ENCODE data around the gene MLLT6. TPM values are rescaled to one million over a fixed set of nuclear protein-coding genes. Genes with fewer than 3 reads are reported as not detected.
A peak's percentile ranks its signal among the peaks of the same experiment; 100 is the strongest.

The MLLT6 gene
- total RNA-seq, 1 experiment from 2014 or later = 127 TPM

DNA sequence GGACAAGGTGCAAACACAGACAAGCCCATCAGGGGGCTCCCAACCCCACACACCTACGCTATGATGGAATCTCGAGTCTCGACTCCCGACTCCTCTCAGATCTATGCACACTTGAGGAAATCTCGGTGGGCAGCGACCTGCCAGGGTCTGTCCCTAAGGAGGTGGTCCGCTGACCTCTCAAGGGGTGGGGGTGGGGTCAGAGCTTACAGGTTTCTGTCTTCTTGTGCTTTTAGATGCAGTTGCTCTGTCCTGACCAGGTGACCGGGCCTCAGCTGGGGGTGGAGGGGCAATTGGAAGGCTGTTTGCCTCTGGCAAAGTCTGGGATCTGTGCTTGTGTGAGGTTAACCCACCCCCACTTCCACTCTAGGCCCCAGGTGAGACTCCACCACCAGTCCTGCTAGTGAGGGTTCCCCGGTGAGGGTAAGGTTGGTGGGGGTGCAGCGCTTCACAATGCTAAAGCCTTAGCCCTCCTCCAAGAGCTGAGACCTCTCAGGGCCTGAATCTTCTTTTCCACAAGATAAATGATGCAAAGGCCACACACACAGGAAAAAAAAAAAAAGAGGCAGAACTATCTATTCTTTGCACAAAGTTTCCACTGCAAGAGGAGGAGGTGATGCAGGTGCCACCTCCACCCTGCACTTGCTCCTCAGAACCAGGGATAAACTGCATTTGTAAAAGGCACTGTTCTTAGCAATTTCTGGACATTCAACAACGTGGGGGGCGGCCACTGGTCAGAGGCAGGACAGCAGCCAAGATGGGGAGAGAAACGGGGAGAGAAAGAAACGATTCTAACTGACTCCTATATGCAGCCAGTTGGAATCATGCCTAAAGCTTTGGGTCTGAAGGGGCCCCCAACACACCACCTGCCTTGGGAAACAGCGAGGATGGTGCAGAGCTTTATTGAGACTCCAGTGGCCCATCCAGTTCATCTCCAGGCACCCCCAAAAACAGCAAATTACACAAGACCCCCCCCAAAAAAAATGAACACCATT is 29.2 kb downstream of the MLLT6 start:
- Histone ChIP-seq H3K9me2 (ENCODE audit: insufficient read depth) (no peaks in the 10 kb centered on the region), H3K79me2 (ENCODE audit: low read depth) (peaks cover 21% of the 10 kb centered on the region), H2AFZ (no peak overlapping the region), H3K27me3 (ENCODE audit: insufficient read depth, low read depth) (no peaks in the 10 kb centered on the region), H3K4me3 (no peak overlapping the region), H4K20me1 (ENCODE audit: insufficient read depth) (peaks cover 23% of the 10 kb centered on the region; the same call in 1 of the 2 replicates), H3K27ac (no peak overlapping the region), H3K4me2 (no peak overlapping the region), H3K36me3 (ENCODE audit: low read depth) (peaks cover 9% of the 10 kb centered on the region; the same call in 1 of the 2 replicates), H3F3A (ENCODE audit: insufficient read depth, low read depth) (peaks cover 55% of the 10 kb centered on the region), H3K4me1 (replicated peaks; ENCODE audit: insufficient read depth) (peaks cover 11% of the 10 kb centered on the region), H3K9me3 (ENCODE audit: insufficient read depth, low read depth) (no peaks in the 10 kb centered on the region)
- DNase-seq = no peak
- ChIA-PET CTCF (interaction anchor here (0.6 to 1.4 kb wide), 5 partner anchors 10 to 1388 kb away, joined by 3 to 10 read pairs (median 8); no protein-coding TSS in a partner anchor), POLR2A (ENCODE audit: unreplicated experiment) (interaction anchor here (0.6 kb wide), 1 partner anchor 111 kb away, joined by 5 read pairs; no protein-coding TSS in a partner anchor)
- no peak for TF ChIP-seq EZH2 (IDR thresholded peaks at IDR 0.05; ENCODE audit: low read depth)
- TF ChIP-seq, protein P1, sequence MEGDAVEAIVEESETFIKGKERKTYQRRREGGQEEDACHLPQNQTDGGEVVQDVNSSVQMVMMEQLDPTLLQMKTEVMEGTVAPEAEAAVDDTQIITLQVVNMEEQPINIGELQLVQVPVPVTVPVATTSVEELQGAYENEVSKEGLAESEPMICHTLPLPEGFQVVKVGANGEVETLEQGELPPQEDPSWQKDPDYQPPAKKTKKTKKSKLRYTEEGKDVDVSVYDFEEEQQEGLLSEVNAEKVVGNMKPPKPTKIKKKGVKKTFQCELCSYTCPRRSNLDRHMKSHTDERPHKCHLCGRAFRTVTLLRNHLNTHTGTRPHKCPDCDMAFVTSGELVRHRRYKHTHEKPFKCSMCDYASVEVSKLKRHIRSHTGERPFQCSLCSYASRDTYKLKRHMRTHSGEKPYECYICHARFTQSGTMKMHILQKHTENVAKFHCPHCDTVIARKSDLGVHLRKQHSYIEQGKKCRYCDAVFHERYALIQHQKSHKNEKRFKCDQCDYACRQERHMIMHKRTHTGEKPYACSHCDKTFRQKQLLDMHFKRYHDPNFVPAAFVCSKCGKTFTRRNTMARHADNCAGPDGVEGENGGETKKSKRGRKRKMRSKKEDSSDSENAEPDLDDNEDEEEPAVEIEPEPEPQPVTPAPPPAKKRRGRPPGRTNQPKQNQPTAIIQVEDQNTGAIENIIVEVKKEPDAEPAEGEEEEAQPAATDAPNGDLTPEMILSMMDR (conservative IDR thresholded peaks at IDR 0.05) = peak; percentile 40; the same call in 1 of the 2 replicates
- no TSS peak for BruUV-seq (replicated peaks)
- intact Hi-C loops (cut with micrococcal nuclease; ENCODE audit: unreplicated experiment) = loop anchor here (1.0 kb wide), 1 partner anchor 57 kb away; no protein-coding TSS in a partner anchor

DNA sequence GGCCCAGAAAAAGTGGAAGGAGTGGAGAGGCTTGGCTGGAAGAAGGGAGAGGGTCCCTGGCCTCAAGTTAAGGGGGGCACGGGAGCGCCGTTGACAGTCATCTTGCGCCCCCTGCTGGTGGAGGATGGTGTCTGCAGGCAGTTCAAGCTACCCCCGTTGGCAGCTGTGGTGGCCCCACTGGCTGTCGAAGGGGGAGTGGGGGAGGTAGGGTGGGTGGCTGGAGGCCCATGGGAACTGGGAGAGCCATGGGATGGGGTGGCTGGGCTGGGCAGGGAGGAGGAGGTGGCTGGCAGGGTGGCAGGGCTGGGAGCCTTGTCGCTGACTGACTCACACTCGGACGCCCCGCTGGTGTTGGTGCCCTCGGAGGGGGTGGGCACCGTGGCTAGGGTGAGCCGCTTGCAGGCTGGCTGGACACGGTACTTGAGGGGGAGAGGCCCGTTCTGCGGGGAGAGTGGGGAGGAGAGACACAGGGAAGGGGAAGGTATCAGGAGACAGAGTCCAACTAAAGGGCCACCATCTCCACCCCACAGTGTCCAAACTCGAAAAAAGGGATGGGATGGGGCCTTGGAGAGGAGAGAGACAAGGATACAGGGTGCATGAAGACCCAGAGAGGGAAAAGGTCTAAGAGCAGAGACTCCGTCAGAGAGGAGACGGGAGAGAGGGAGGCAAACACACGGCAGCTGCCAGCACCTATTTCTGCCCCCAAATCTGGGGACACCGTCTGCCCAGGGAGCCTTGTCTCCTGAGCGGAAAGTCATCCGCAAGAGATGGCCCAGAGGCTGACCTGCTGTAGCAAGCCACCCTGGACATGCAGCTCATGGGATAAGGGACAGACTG is 30.3 kb downstream of the MLLT6 start:
- CTCF ChIA-PET = interaction anchor here (0.5 to 1.4 kb wide), 3 partner anchors 42 to 232 kb away, joined by 4 to 11 read pairs (median 10); partner anchors contain the start of gene FBXO47
- TSS peak; percentile 80 for BruUV-seq (replicated peaks)
- intact Hi-C loops (cut with micrococcal nuclease; ENCODE audit: unreplicated experiment) = no loop called here
- DNase-seq = no peak
- POLR2A ChIA-PET (ENCODE audit: unreplicated experiment) = no interaction called here
- H3K4me3 ChIP-seq = no peak overlapping the region
- H3K27ac ChIP-seq = no peak overlapping the region
- H3K9me2 ChIP-seq (ENCODE audit: insufficient read depth) = no peaks in the 10 kb centered on the region
- H3K79me2 ChIP-seq (ENCODE audit: low read depth) = peaks cover 21% of the 10 kb centered on the region
- H3K36me3 ChIP-seq (ENCODE audit: low read depth) = peaks cover 9% of the 10 kb centered on the region; the same call in 1 of the 2 replicates
- H3K9me3 ChIP-seq (ENCODE audit: insufficient read depth, low read depth) = no peaks in the 10 kb centered on the region
- no peak for TF ChIP-seq EZH2 (IDR thresholded peaks at IDR 0.05; ENCODE audit: low read depth)
- TF ChIP-seq, protein P1 (conservative IDR thresholded peaks at IDR 0.05) = peak; percentile 98
- no peak overlapping the region for H2AFZ ChIP-seq
- H4K20me1 ChIP-seq (ENCODE audit: insufficient read depth) = peaks cover 23% of the 10 kb centered on the region; the same call in 1 of the 2 replicates
- no peaks in the 10 kb centered on the region for H3K27me3 ChIP-seq (ENCODE audit: insufficient read depth, low read depth)
- H3K4me2 ChIP-seq = no peak overlapping the region
- H3F3A ChIP-seq (ENCODE audit: insufficient read depth, low read depth) = peaks cover 49% of the 10 kb centered on the region
- H3K4me1 ChIP-seq (replicated peaks; ENCODE audit: insufficient read depth) = peaks cover 11% of the 10 kb centered on the region

All from PC-9 (cell line).